Stimulated activated CD8-positive, alpha-beta memory T cell treated with anti-CD3 and anti-CD28 coated beads, Interleukin-7, amount 100 ng/mL, for 48 hours (primary cell): ENCODE data around the gene NIT2.

Source experiments
- DNase-seq, 2 donors: peaks; one replicate each; pipeline ENCODE4 v3.0.0-alpha.2; 2020; ENCODE audit warnings: low read depth in 1 of 2; ENCODE audit errors: extremely low read depth in 1 of 2

NIT2 gene

GRCh38 chr3:100395679-100396431 is 61.3 kb downstream of the NIT2 start:
- no peak for DNase-seq

GRCh38 chr3:100396967-100397366 is 62.4 kb downstream of the NIT2 start:
- no peak for DNase-seq

GRCh38 chr3:100399341-100400071 is 64.9 kb downstream of the NIT2 start:
- no peak for DNase-seq

GRCh38 chr3:100400419-100400779 is 65.8 kb downstream of the NIT2 start:
- DNase-seq = peak in 1 of 2 donors; percentile 10

GRCh38 chr3:100400780-100401673 is 66.5 kb downstream of the NIT2 start, which contains the start of the genes LNP1 and TOMM70:
Gene LNP1 (plus strand): TSS chr3:100401539. CDS start chr3:100429730, 28,191 bp downstream.
Gene TOMM70 (minus strand): TSS chr3:100401089. CDS start chr3:100400949, 140 bp downstream.
- peak; percentile 86 to 97 for DNase-seq

GRCh38 chr3:100401674-100402041 is 67.1 kb downstream of the NIT2 start:
- peak in 1 of 2 donors; percentile 38 for DNase-seq

- no peak for DNase-seq
These were observed 67.7 kb downstream of the NIT2 start for GRCh38 chr3:100402256-100402655.

- DNase-seq = no peak
These were observed 68.3 kb downstream of the NIT2 start for GRCh38 chr3:100402891-100403290.

GRCh38 chr3:100403362-100404249 is 69.0 kb downstream of the NIT2 start:
- DNase-seq = no peak

- DNase-seq = no peak
These were observed 69.6 kb downstream of the NIT2 start for GRCh38 chr3:100404250-100404548.

GRCh38 chr3:100407164-100407563 is 72.6 kb downstream of the NIT2 start:
- no peak for DNase-seq

GRCh38 chr3:100407977-100408532 is 73.5 kb downstream of the NIT2 start:
- DNase-seq = no peak
